ENCODE data around the gene PDIA6.

Gene PDIA6

DNA sequence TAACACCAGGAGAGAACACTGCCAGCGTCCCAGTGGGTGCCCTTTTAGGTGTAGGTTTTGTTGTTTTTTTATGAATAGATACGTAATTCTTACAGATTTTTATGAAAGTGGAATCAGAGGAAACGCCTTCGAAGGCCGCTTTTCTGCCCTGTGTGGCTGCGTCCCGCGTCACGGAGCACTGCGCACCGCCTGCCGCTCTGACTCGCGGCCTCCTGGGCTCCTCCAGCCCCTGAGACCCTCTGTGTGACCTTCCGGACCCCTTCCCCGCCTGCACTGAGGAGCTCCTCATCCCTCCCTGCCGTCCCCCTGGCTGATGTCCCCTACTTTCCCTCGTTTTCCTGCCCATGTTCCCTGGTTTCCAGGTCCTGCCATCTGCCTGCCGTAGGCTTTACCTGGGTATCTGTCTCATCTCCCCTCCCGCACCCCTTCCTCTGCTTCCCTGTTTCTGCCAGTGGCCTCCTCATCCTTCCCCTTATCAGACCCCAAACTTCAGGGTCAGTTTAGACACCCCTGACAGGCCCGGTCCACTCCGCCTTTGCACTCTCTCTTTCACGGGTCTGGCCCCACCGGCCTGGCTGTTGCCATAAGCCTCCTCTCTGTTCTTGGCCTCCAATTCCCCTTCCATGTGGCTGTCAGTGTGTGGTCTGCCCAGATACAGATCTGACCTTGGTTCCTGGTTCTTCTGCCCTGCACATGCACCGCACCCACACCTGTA is 32.7 kb downstream of the PDIA6 start:
- H3K27ac ChIP-seq = no peak overlapping the region
- no peak for DNase-seq (ENCODE audit: low spot score)
- TF ChIP-seq, protein P1, sequence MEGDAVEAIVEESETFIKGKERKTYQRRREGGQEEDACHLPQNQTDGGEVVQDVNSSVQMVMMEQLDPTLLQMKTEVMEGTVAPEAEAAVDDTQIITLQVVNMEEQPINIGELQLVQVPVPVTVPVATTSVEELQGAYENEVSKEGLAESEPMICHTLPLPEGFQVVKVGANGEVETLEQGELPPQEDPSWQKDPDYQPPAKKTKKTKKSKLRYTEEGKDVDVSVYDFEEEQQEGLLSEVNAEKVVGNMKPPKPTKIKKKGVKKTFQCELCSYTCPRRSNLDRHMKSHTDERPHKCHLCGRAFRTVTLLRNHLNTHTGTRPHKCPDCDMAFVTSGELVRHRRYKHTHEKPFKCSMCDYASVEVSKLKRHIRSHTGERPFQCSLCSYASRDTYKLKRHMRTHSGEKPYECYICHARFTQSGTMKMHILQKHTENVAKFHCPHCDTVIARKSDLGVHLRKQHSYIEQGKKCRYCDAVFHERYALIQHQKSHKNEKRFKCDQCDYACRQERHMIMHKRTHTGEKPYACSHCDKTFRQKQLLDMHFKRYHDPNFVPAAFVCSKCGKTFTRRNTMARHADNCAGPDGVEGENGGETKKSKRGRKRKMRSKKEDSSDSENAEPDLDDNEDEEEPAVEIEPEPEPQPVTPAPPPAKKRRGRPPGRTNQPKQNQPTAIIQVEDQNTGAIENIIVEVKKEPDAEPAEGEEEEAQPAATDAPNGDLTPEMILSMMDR (IDR thresholded peaks at IDR 0.05) = no peak
- no peak overlapping the region for H3K4me3 ChIP-seq

- no peak for DNase-seq (ENCODE audit: low spot score)
- no peak overlapping the region for H3K4me3 ChIP-seq
- no peak overlapping the region for H3K27ac ChIP-seq
- TF ChIP-seq, protein P1 (IDR thresholded peaks at IDR 0.05) = no peak
These were observed 33.9 kb downstream of the PDIA6 start for GRCh38 chr2:10778724-10779115.

- TF ChIP-seq, protein P1 (IDR thresholded peaks at IDR 0.05) = no peak
- Histone ChIP-seq H3K4me3 (no peak overlapping the region), H3K27ac (no peak overlapping the region)
- no peak for DNase-seq (ENCODE audit: low spot score)
These were observed 34.5 kb downstream of the PDIA6 start for GRCh38 chr2:10777842-10778723.

- Histone ChIP-seq H3K4me3 (no peak overlapping the region), H3K27ac (no peak overlapping the region)
- TF ChIP-seq, protein P1 (IDR thresholded peaks at IDR 0.05) = no peak
- no peak for DNase-seq (ENCODE audit: low spot score)
These were observed 35.3 kb downstream of the PDIA6 start for GRCh38 chr2:10777111-10777841.

DNA sequence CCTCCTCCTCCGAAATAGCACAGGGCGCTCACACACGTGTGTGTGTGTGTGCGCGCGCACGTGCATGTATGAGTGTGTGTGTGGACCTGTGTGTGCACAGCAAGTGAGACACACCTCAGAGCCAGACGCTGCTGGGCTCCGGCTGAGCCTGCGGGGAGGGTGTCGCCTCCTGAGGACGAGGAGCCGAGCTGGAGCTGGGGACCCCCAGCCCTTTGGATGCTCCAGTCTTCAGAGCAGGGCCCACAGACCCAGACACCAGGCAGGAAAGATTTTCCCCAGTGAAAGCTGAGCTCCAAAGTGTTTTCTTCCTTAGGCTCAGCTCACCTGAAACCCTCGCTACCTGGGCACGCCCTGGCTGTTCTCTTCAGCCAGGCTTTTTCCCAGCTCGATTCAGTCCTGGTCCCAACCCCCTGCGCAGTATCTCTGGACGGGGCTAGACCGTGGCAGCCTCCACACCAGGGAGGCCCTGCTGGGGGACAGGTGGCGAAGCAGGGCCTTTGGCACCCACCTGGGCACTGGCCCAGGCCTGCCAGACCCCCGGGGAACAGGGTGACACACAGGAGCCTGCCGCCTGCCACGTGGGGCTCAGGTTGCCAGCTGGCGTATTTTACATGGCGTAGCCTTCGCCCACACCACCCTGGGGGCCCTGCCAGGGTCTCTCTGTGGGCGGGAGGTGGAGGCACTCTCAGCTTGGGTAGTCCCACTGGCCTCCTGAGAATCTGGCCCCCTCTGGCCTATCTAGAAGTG is 36.2 kb downstream of the PDIA6 start:
- no peak for DNase-seq (ENCODE audit: low spot score)
- TF ChIP-seq, protein P1 (IDR thresholded peaks at IDR 0.05) = no peak
- no peak overlapping the region for H3K27ac ChIP-seq
- H3K4me3 ChIP-seq = no peak overlapping the region

- no peak for DNase-seq (ENCODE audit: low spot score)
- TF ChIP-seq, protein P1 (IDR thresholded peaks at IDR 0.05) = no peak
- Histone ChIP-seq H3K27ac (no peak overlapping the region), H3K4me3 (no peak overlapping the region)
These were observed 36.8 kb downstream of the PDIA6 start for GRCh38 chr2:10775831-10776230.

Measured in coronary artery (tissue), 2 donors.